Thymus (tissue), 11 donors: Measurements from ENCODE around the gene BMPER. TPM values are rescaled to one million over a fixed set of nuclear protein-coding genes. Genes with fewer than 3 reads are reported as not detected.

ENCODE experiments used
- DNase-seq, 9 donors: peaks; one replicate each; pipeline ENCODE4 v3.0.0-alpha.2; 2013; ENCODE audit warnings: low spot score in 9 of 9, low read depth in 6 of 9, missing footprints in 1 of 9
- H3K27ac ChIP-seq, 2 donors: one replicate each; pipeline ENCODE4 v1.5.1; 2013; ENCODE audit warnings: control low read depth in 1 of 2, low read depth in 1 of 2, low read length in 1 of 2, mild to moderate bottlenecking in 1 of 2, moderate library complexity in 1 of 2
- H3K27me3 ChIP-seq, 2 donors: one replicate each; pipeline ENCODE4 v1.5.1; 2013; ENCODE audit warnings: low read length in 1 of 2; ENCODE audit not compliant: control insufficient read depth in 2 of 2, insufficient read depth in 1 of 2
- H3K36me3 ChIP-seq, 2 donors: one replicate each; pipeline ENCODE4 v1.5.1; 2013; ENCODE audit warnings: low read length in 1 of 2, mild to moderate bottlenecking in 1 of 2, moderate library complexity in 1 of 2; ENCODE audit not compliant: control insufficient read depth in 2 of 2, insufficient read depth in 2 of 2
- H3K4me1 ChIP-seq, 2 donors: one replicate each; pipeline ENCODE4 v1.5.1; 2013; ENCODE audit warnings: low read length in 2 of 2; ENCODE audit not compliant: control insufficient read depth in 2 of 2, insufficient read depth in 2 of 2
- H3K4me3 ChIP-seq, 2 donors: one replicate each; pipeline ENCODE4 v1.5.1; 2013; ENCODE audit warnings: low read length in 2 of 2, control low read depth in 1 of 2, mild to moderate bottlenecking in 1 of 2
- H3K9me3 ChIP-seq, 2 donors: one replicate each; pipeline ENCODE4 v1.5.1; 2013; ENCODE audit warnings: low read length in 1 of 2, mild to moderate bottlenecking in 1 of 2; ENCODE audit not compliant: control insufficient read depth in 2 of 2, insufficient read depth in 1 of 2
- WGBS: extraction: QIAGEN DNeasy Blood & Tissue Kit; methylation state at CpG from one replicate; pipeline ENCODE4 v1.1.7; 2013; 5-methylcytosine and 5-hydroxymethylcytosine counted together
- polyA plus RNA-seq: library from polyadenylated mRNA; stranded (reverse); fragments of 200-250 nt; gene quantifications from one replicate; pipeline ENCODE4 v1.2.3, GENCODE V29; 2013
- total RNA-seq: library from RNA; stranded (reverse); fragments of 120-200 nt; gene quantifications from one replicate; pipeline ENCODE4 v1.2.4, GENCODE V29; 2013
- donor health status: healthy.

The BMPER gene
- total and polyA plus RNA-seq, 2 donors = 1.0 to 4.5 TPM

DNA sequence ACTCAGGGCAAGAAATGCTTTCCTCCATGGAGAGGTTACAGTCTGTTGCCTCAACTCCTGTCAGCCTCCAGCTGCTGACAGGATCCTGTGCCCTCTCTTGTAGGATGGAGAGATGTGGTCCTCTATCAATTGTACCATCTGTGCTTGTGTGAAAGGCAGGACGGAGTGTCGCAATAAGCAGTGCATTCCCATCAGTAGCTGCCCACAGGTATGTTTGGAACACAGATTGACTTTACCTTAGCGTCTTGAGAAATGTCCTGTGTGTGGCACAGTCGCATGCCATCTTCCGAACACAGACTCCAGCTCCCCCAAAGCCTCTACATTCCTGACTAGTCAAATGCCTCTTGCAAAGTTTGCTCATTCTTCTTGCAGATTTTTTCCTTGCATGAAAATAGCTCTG, 152.6 kb downstream of the BMPER start:
- H3K4me3 ChIP-seq = no peak overlapping the region
- no peak for DNase-seq
- H3K9me3 ChIP-seq = no peaks in the 10 kb centered on the region
- H3K36me3 ChIP-seq = no peaks in the 10 kb centered on the region
- H3K4me1 ChIP-seq = no peaks in the 10 kb centered on the region
- no peaks in the 10 kb centered on the region for H3K27me3 ChIP-seq
- WGBS = 98% methylated on average over 5 of the region's 5 CpGs
- H3K27ac ChIP-seq = no peak overlapping the region

DNA sequence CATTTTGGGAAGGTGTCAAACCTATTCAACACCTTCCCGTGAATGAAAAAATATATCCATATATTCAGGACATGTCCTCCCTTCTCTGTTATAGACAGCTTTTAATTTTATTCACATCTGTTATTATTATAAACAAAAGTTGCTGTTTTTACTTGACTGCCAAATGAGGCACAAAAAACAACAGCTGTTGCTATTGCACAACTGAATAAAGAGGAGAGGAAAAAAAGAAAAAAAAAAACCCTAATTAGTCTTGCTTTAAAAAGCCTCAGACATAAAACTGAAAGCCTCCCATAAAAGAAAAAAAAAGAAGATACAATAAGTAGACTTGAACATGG, 153.4 kb downstream of the BMPER start:
- 85% methylated on average over 1 of the region's 1 CpG for WGBS
- DNase-seq = no peak
- Histone ChIP-seq H3K27ac (no peak overlapping the region), H3K9me3 (no peaks in the 10 kb centered on the region), H3K4me1 (no peaks in the 10 kb centered on the region), H3K36me3 (no peaks in the 10 kb centered on the region), H3K27me3 (no peaks in the 10 kb centered on the region), H3K4me3 (no peak overlapping the region)

DNA sequence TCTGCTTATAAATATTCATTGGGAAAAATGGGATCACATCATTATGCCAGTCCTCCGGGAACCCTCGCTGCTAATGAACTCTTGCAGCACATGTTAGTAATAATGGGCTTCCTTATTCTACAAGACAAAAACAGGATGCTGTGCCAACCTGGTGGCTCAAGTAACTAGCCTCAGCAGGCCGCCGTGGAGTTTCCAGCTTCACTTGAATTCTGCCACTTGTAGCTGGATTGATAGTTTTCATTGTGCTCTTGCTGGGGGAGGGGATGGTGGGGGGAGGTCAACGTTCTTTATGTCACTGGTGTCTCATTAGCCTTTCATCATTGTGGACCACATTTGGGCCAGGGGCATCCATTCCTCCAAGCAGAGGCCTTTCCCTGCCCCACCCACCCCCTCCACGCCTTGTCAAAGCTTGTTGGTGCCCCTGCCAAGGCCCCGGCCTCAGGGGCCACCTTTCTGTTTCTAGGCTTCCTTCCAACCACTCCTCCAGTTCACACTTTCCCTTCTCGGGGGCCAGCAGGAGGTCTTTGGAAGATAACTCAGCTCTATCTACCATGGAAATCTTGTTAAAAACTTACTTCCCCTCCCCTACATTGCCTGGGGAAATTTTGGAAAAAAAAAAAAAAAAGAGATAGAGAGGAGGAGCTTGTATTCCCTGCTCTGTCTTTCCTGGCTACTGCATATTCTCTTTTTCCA, 153.9 kb downstream of the BMPER start:
- Histone ChIP-seq H3K4me1 (no peaks in the 10 kb centered on the region), H3K36me3 (no peaks in the 10 kb centered on the region), H3K27me3 (no peaks in the 10 kb centered on the region), H3K9me3 (no peaks in the 10 kb centered on the region), H3K4me3 (no peak overlapping the region), H3K27ac (no peak overlapping the region)
- DNase-seq = no peak
- WGBS = 50% methylated on average over 8 of the region's 8 CpGs

DNA sequence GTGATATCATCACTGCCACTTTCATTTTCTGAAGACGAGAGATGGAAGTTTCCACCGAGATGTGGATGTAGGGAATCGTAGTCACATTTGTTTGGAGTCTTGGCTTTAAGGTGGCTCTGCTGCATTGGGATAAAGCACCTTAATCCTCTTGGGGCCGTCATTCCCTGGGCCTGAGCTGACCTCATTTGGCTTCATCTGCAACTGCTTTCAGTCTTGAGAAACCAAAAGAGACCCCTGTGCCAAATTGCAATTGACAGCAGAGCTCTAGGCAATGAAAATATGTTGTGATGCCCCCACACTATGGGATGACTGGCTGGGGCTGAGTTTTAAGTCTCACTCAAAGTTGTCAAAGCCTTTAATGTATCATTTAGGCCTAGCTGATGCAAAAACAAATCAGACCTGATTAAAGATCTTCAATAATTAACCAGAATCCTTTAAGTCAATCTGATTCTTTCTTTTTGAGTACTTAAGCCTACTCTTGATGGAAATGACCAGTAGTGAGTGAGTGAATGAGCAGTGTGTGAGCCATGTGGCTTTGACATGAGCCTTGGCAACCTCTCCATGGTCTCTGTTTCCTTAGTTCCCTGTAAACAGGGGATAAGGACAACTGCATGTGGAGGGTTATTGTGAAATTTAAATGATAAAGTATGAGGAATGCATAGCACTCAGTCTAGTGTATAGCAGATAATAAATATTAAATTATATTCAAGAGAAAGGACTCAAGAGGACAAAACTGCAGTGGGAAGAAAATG, 155.0 kb downstream of the BMPER start:
- Histone ChIP-seq H3K27me3 (no peaks in the 10 kb centered on the region), H3K36me3 (no peaks in the 10 kb centered on the region), H3K4me1 (no peaks in the 10 kb centered on the region), H3K4me3 (no peak overlapping the region), H3K9me3 (no peaks in the 10 kb centered on the region), H3K27ac (no peak overlapping the region)
- DNase-seq = no peak
- 83% methylated on average over 4 of the region's 4 CpGs for WGBS

DNA sequence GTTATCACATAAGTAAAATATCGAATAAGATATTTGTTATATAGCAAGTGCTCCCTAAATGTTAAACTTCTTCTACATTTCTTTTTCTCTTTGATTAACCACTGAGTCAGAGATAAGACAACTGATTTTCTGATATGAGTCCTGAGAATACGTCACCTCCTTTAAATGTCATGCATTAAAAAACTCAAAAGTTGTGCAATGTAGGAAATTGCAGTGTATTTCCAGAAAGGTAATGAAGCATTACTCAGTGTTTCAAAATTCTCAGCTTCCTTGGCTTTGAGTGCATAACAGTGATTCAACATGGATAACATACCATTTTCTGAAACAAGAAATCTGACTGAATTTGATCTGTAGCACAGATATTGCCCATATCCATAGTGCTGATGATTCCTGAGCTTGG, 155.8 kb downstream of the BMPER start:
- Histone ChIP-seq H3K4me3 (no peak overlapping the region), H3K27ac (no peak overlapping the region), H3K4me1 (no peaks in the 10 kb centered on the region), H3K36me3 (no peaks in the 10 kb centered on the region), H3K27me3 (no peaks in the 10 kb centered on the region), H3K9me3 (no peaks in the 10 kb centered on the region)
- no peak for DNase-seq
- 83% methylated on average over 2 of the region's 2 CpGs for WGBS

DNA sequence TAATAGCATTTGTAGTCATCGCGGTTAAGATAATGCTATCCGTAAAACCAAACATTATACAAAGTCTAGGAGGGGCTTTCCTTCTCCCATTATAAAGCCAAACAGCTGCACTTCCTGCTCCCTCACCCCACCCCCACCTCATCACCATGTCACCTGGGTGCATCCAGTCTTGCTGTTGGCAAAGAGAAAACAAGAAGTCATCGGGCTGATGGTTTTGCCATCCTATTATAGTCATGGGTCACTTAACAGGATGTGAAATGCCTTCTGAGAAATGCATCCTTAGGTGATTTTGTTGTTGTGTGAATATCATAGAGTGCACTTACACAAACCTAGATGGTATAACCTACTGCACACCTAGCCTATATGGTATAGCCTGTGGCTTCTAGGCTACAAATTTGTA, 157.0 kb downstream of the BMPER start:
- no peak for DNase-seq
- H3K4me3 ChIP-seq = no peak overlapping the region
- WGBS = 98% methylated on average over 4 of the region's 4 CpGs
- H3K27ac ChIP-seq = no peak overlapping the region
- no peaks in the 10 kb centered on the region for H3K9me3 ChIP-seq
- H3K4me1 ChIP-seq = no peaks in the 10 kb centered on the region
- no peaks in the 10 kb centered on the region for H3K36me3 ChIP-seq
- H3K27me3 ChIP-seq = no peaks in the 10 kb centered on the region

DNA sequence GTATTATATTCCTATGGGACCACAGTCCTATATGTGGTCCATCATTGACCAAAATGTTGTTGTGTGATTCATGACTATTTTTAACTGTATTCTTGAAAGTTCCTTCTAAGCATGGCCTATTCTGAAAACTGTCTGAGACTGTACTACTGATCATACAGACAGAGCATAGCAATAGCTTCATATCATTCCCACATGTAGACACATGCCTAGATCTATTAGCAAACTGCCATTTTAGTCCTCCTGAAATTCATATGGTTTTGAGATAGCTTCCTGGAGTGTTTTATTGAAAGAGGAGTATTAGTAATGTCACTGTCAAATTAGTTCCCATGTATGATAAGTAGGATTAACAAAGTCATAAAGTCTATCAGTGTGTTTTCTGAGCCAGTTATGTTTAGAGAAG, 157.5 kb downstream of the BMPER start:
- Histone ChIP-seq H3K4me3 (no peak overlapping the region), H3K27ac (no peak overlapping the region), H3K36me3 (no peaks in the 10 kb centered on the region), H3K4me1 (no peaks in the 10 kb centered on the region), H3K9me3 (no peaks in the 10 kb centered on the region), H3K27me3 (no peaks in the 10 kb centered on the region)
- DNase-seq = no peak

DNA sequence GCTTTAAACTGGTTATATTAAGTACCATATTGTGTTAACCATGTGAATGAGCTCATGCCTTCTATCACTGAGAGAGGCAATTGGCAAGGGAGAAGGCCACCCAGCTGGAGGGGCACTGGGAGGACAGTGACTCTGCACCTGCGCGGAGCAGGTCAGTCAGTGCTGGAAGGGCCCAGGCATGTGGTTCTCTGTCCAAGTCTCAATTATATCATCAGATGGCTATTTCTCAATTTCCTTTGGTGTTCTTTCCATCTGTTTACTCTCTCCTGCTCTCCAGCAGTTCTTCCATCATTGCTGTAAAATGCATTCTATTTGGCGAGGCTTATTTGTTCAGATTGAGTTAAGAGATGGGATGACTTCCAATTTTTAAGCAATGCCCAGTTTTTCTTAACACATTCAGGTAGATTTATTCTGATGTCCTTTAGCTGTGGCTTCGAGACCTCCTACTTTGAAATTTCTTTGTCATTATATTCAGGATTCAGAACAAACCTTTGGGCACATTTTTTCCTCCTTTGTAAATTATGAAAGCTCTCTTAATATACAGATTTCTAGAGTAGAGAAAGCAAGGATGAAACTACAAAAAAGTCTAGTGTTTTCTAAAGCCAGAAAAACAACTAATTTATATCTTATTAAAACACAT, 159.3 kb downstream of the BMPER start:
- DNase-seq = no peak
- 91% methylated on average over 4 of the region's 4 CpGs for WGBS
- H3K9me3 ChIP-seq = no peaks in the 10 kb centered on the region

DNA sequence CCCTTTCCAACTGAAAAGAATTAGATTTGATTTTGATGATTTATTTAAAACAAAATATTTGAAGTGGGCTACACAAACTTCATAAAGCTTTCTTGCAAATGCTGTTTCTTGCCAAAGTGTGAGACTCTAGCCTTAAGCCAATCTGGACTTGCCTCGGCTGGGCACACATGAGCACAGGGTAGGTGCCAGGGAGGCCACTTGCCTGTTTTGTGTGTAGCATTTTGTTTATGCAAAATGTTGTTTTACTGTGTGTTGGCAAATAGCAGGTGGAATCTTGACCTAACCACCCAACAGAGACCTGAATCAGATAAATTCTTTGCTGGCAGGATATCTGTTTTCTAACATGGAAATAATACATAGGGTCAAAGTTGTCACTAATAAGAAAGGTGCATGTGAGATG, 161.1 kb downstream of the BMPER start:
- H3K4me1 ChIP-seq = no peaks in the 10 kb centered on the region
- H3K4me3 ChIP-seq = no peak overlapping the region
- DNase-seq = no peak
- no peaks in the 10 kb centered on the region for H3K36me3 ChIP-seq
- 93% methylated on average over 1 of the region's 1 CpG for WGBS
- no peak overlapping the region for H3K27ac ChIP-seq
- no peaks in the 10 kb centered on the region for H3K9me3 ChIP-seq
- no peaks in the 10 kb centered on the region for H3K27me3 ChIP-seq

More for the DNA sequence above, 159.3 kb downstream of the BMPER start:
- Histone ChIP-seq H3K36me3 (no peaks in the 10 kb centered on the region), H3K27me3 (no peaks in the 10 kb centered on the region), H3K4me3 (no peak overlapping the region), H3K4me1 (no peaks in the 10 kb centered on the region), H3K27ac (no peak overlapping the region)
